GM23248 (cell line): ENCODE results near the gene FBXO8. TPM values are rescaled to one million over a fixed set of nuclear protein-coding genes. Genes with fewer than 3 reads are reported as not detected.

Experiments used
- DNase-seq: peaks from one replicate; pipeline ENCODE4 v3.0.0-alpha.2; 2015
- H2AFZ ChIP-seq: fragments of 200-600 bp; sonication (generic); 2 replicates; pipeline ENCODE4 v1.6.1; 2016; ENCODE audit warnings: antibody characterized with exemption
- H3F3A ChIP-seq: fragments of 200-600 bp; sonication (generic); 2 replicates; pipeline ENCODE4 v1.6.1; 2016; ENCODE audit warnings: mild to moderate bottlenecking, antibody characterized with exemption, mixed run types; ENCODE audit not compliant: insufficient read depth
- H3K27ac ChIP-seq: fragments of 200-600 bp; sonication (generic); 2 replicates; pipeline ENCODE4 v1.5.1; 2016; ENCODE audit warnings: mild to moderate bottlenecking
- H3K27me3 ChIP-seq: fragments of 200-600 bp; sonication (generic); replicated peaks from 2 replicates; pipeline ENCODE4 v1.6.1; 2016; ENCODE audit warnings: mild to moderate bottlenecking; ENCODE audit not compliant: insufficient read depth
- H3K36me3 ChIP-seq: fragments of 200-600 bp; sonication (generic); 2 replicates; pipeline ENCODE4 v1.6.1; 2016; ENCODE audit warnings: low read depth, mild to moderate bottlenecking
- H3K4me1 ChIP-seq: fragments of 200-600 bp; sonication (generic); 2 replicates; pipeline ENCODE4 v1.6.1; 2016; ENCODE audit warnings: mild to moderate bottlenecking; ENCODE audit not compliant: insufficient read depth
- H3K4me2 ChIP-seq: fragments of 200-600 bp; sonication (generic); one replicate; pipeline ENCODE4 v1.6.1; 2016; ENCODE audit warnings: mild to moderate bottlenecking; ENCODE audit not compliant: unreplicated experiment
- H3K4me3 ChIP-seq: fragments of 200-600 bp; sonication (generic); 2 replicates; pipeline ENCODE4 v1.5.1; 2016; ENCODE audit warnings: mild to moderate bottlenecking
- H3K79me2 ChIP-seq: fragments of 200-600 bp; sonication (generic); 2 replicates; pipeline ENCODE4 v1.6.1; 2016; ENCODE audit warnings: mild to moderate bottlenecking; ENCODE audit not compliant: insufficient read depth
- H3K9ac ChIP-seq: fragments of 200-600 bp; sonication (generic); 2 replicates; pipeline ENCODE4 v1.6.1; 2016; ENCODE audit warnings: mild to moderate bottlenecking
- H3K9me2 ChIP-seq: fragments of 200-600 bp; sonication (generic); 2 replicates; pipeline ENCODE4 v1.6.1; 2016; ENCODE audit warnings: mixed run types, mild to moderate bottlenecking, moderate library complexity; ENCODE audit not compliant: insufficient read depth
- H3K9me3 ChIP-seq: fragments of 200-600 bp; sonication (generic); one replicate; pipeline ENCODE4 v1.6.1; 2017; ENCODE audit warnings: low read depth
- H4K20me1 ChIP-seq: fragments of 200-600 bp; sonication (generic); 2 replicates; pipeline ENCODE4 v1.6.0; 2016; ENCODE audit not compliant: insufficient read depth
- EZH2 ChIP-seq: fragments of 200-600 bp; sonication (generic); IDR thresholded peaks from 2 replicates; pipeline ENCODE4 v1.6.1; 2018; ENCODE audit warnings: antibody characterized with exemption, mild to moderate bottlenecking; ENCODE audit not compliant: insufficient read depth, poor library complexity, severe bottlenecking
- EZH2phosphoT487 ChIP-seq: fragments of 200-600 bp; sonication (generic); IDR thresholded peaks from 2 replicates; pipeline ENCODE4 v1.6.1; 2018; ENCODE audit warnings: antibody characterized with exemption, moderate library complexity, mild to moderate bottlenecking, low read depth; ENCODE audit not compliant: insufficient read depth
- WGBS, 2 experiments: methylation state at CpG; one replicate each; pipeline ENCODE4 v1.1.6; 2015 to 2017; ENCODE audit warnings: low lambda C conversion rate in 2 of 2, low coverage in 1 of 2; ENCODE audit errors: missing lambda C conversion rate in 2 of 2; 5-methylcytosine and 5-hydroxymethylcytosine counted together
- in situ Hi-C: fragments of 300-500 bp; cut with MboI; formaldehyde crosslinking; loops from 2 replicates; pipeline ENCODE4 v1.15.0; 2020
- polyA plus RNA-seq: library from polyadenylated mRNA; unstranded; fragments of >200 nt; fragmentation: Nextera tagmentation; extraction: Ambion mirVana; gene quantifications from 2 replicates; pipeline ENCODE4 v1.2.1, GENCODE V29; 2016
- total RNA-seq: library from RNA; depleted of rRNA; stranded (reverse); fragments of >200 nt; shearing (Covaris generic); gene quantifications from 2 replicates; pipeline ENCODE4 v1.2.3, GENCODE V29; 2014

Gene FBXO8
- total and polyA plus RNA-seq, 2 experiments from 2014 or later, result 23.1 to 27.7 TPM

- H3K9ac ChIP-seq, result no peak overlapping the region
- WGBS, 2 experiments, result 80 to 86% methylated on average over 3 of the region's 3 CpGs
- H3K4me3 ChIP-seq, result no peak overlapping the region
- H3F3A ChIP-seq, result 0 out of 2 replicates have a peak, but pooled peaks cover 11% of the 10 kb centered on the region
- no peak overlapping the region for H3K4me2 ChIP-seq
- H3K27me3 ChIP-seq, result no peaks in the 10 kb centered on the region
- H3K27ac ChIP-seq, result no peak overlapping the region
- no peak overlapping the region for H2AFZ ChIP-seq
- DNase-seq, result peak; percentile 18
- H4K20me1 ChIP-seq, result no peaks in the 10 kb centered on the region
- H3K9me3 ChIP-seq, result no peaks in the 10 kb centered on the region
- in situ Hi-C loops, result no loop called here
- no peaks in the 10 kb centered on the region for H3K79me2 ChIP-seq
- no peaks in the 10 kb centered on the region for H3K9me2 ChIP-seq
- no peak for TF ChIP-seq EZH2phosphoT487
- TF ChIP-seq EZH2, result no peak
- H3K36me3 ChIP-seq, result no peaks in the 10 kb centered on the region
- H3K4me1 ChIP-seq, result peaks cover 22% of the 10 kb centered on the region
These were observed 76.1 kb downstream of the FBXO8 start for GRCh38 chr4:174207367-174207766.

- no peak for DNase-seq
- H2AFZ ChIP-seq, result no peak overlapping the region
- no peak overlapping the region for H3K4me2 ChIP-seq
- no peaks in the 10 kb centered on the region for H3K27me3 ChIP-seq
- in situ Hi-C loops, result no loop called here
- no peak overlapping the region for H3K4me3 ChIP-seq
- H3K9me3 ChIP-seq, result no peaks in the 10 kb centered on the region
- no peaks in the 10 kb centered on the region for H3K79me2 ChIP-seq
- no peak overlapping the region for H3K27ac ChIP-seq
- H3K9ac ChIP-seq, result no peak overlapping the region
- TF ChIP-seq EZH2 (no peak), EZH2phosphoT487 (no peak)
- no peaks in the 10 kb centered on the region for H4K20me1 ChIP-seq
- 0 out of 2 replicates have a peak, but pooled peaks cover under 1% of the 10 kb centered on the region for H3F3A ChIP-seq
- no peaks in the 10 kb centered on the region for H3K36me3 ChIP-seq
- no peaks in the 10 kb centered on the region for H3K9me2 ChIP-seq
- 92% methylated on average over 9 of the region's 9 CpGs for WGBS, 2 experiments
- H3K4me1 ChIP-seq, result peaks cover 5% of the 10 kb centered on the region
These were observed 79.2 kb downstream of the FBXO8 start for GRCh38 chr4:174204164-174204831.

- H3K79me2 ChIP-seq, result no peaks in the 10 kb centered on the region
- 88 to 96% methylated on average over 2 of the region's 2 CpGs for WGBS, 2 experiments
- no peak overlapping the region for H3K4me2 ChIP-seq
These were observed 81.6 kb downstream of the FBXO8 start for GRCh38 chr4:174201871-174202270.

GRCh38 chr4:174199735-174200134, 83.7 kb downstream of the FBXO8 start:
- Histone ChIP-seq H3K27me3 (no peaks in the 10 kb centered on the region), H3K79me2 (no peaks in the 10 kb centered on the region), H3F3A (0 out of 2 replicates have a peak, but pooled peaks cover 4% of the 10 kb centered on the region), H4K20me1 (no peaks in the 10 kb centered on the region), H3K4me1 (peaks cover 11% of the 10 kb centered on the region), H3K9me3 (no peaks in the 10 kb centered on the region), H3K4me3 (no peak overlapping the region), H2AFZ (no peak overlapping the region), H3K4me2 (no peak overlapping the region), H3K9me2 (no peaks in the 10 kb centered on the region), H3K27ac (no peak overlapping the region), H3K36me3 (no peaks in the 10 kb centered on the region), H3K9ac (no peak overlapping the region)
- TF ChIP-seq EZH2 (no peak), EZH2phosphoT487 (no peak)
- WGBS, 2 experiments, result 74 to 80% methylated on average over 2 of the region's 2 CpGs
- DNase-seq, result no peak
- in situ Hi-C loops, result no loop called here

More at GRCh38 chr4:174201871-174202270, 81.6 kb downstream of the FBXO8 start:
- Histone ChIP-seq H3K4me1 (peaks cover 11% of the 10 kb centered on the region), H3K27me3 (no peaks in the 10 kb centered on the region), H3K9me2 (no peaks in the 10 kb centered on the region), H3F3A (0 out of 2 replicates have a peak, but pooled peaks cover 4% of the 10 kb centered on the region), H3K4me3 (no peak overlapping the region), H4K20me1 (no peaks in the 10 kb centered on the region), H2AFZ (no peak overlapping the region), H3K9ac (no peak overlapping the region), H3K27ac (no peak overlapping the region), H3K9me3 (no peaks in the 10 kb centered on the region), H3K36me3 (no peaks in the 10 kb centered on the region)
- in situ Hi-C loops, result no loop called here
- TF ChIP-seq EZH2phosphoT487, result no peak
- TF ChIP-seq EZH2, result no peak
- no peak for DNase-seq
